Stimulated activated naive CD8-positive, alpha-beta T cell treated with anti-CD3 and anti-CD28 coated beads, Interleukin-15, Interleukin-2, amounts not matched to agents 100 ng/mL and 50 ng/mL, for 24 hours (primary cell): Measurements from ENCODE around the gene FAM209A.

Experiments used
- H3K27ac Mint-ChIP-seq: one replicate; pipeline ENCODE4 v1.8.0; 2021; ENCODE audit warnings: mild to moderate bottlenecking, mixed read lengths
- H3K27me3 Mint-ChIP-seq: one replicate; pipeline ENCODE4 v1.8.0; 2021; ENCODE audit warnings: mixed read lengths
- H3K36me3 Mint-ChIP-seq: one replicate; pipeline ENCODE4 v1.8.0; 2021; ENCODE audit warnings: low read depth, mixed read lengths
- H3K4me1 Mint-ChIP-seq: one replicate; pipeline ENCODE4 v1.8.0; 2021; ENCODE audit warnings: low read depth, mixed read lengths
- H3K4me3 Mint-ChIP-seq: one replicate; pipeline ENCODE4 v1.8.0; 2021; ENCODE audit warnings: mild to moderate bottlenecking, mixed read lengths
- H3K9me3 Mint-ChIP-seq: one replicate; pipeline ENCODE4 v1.8.0; 2021; ENCODE audit warnings: mixed read lengths

The FAM209A gene

GRCh38 chr20:56566621-56567020 is 42.1 kb downstream of the FAM209A start:
- Mint-ChIP-seq H3K27me3 (peaks cover 4% of the 10 kb centered on the region), H3K36me3 (no peaks in the 10 kb centered on the region), H3K27ac (no peak overlapping the region), H3K4me1 (no peaks in the 10 kb centered on the region), H3K9me3 (no peaks in the 10 kb centered on the region), H3K4me3 (no peak overlapping the region)

DNA sequence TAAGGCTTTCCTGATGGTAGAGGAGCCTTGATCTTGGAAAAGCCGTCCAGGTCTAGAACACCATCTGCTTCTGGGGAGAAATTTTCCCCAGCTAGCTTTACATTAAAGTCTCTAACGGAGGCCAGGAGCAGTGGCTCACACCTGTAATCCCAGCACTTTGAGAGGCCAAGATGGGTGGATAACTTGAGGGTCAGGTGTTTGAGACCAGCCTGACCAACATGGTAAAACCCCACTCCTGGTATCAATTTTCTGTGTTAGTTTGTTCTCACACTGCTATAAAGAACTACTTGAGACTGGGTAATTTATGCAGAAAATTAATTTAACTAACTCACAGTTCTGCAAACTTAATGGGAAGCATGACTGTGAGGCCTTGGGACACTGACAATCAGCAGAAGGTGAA is 46.3 kb downstream of the FAM209A start:
- peaks cover 11% of the 10 kb centered on the region for H3K27me3 Mint-ChIP-seq

DNA sequence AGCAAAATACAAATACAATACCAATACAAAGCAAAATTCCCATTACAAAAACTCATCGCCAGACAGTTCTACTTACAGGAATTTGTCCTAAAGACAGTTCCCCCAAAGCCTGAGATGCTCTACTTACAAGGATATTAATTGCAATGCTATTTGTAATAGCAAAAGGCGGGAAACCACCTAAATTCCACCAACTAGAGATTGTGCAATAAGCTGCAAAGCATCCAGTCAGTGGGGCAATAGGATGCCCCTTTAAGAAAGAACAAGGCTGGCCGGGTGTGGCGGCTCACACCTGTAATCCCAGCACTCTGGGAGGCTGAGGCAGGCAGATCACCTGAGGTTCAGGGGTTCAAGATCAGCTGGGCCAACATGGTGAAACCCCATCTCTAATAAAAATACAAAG is 47.6 kb downstream of the FAM209A start:
- H3K27me3 Mint-ChIP-seq = peaks cover 11% of the 10 kb centered on the region
- H3K4me1 Mint-ChIP-seq = no peaks in the 10 kb centered on the region

More for the DNA sequence above, 46.3 kb downstream of the FAM209A start:
- H3K4me3 Mint-ChIP-seq = no peak overlapping the region
- no peaks in the 10 kb centered on the region for H3K36me3 Mint-ChIP-seq
- H3K9me3 Mint-ChIP-seq = no peaks in the 10 kb centered on the region
- no peaks in the 10 kb centered on the region for H3K4me1 Mint-ChIP-seq
- no peak overlapping the region for H3K27ac Mint-ChIP-seq

DNA sequence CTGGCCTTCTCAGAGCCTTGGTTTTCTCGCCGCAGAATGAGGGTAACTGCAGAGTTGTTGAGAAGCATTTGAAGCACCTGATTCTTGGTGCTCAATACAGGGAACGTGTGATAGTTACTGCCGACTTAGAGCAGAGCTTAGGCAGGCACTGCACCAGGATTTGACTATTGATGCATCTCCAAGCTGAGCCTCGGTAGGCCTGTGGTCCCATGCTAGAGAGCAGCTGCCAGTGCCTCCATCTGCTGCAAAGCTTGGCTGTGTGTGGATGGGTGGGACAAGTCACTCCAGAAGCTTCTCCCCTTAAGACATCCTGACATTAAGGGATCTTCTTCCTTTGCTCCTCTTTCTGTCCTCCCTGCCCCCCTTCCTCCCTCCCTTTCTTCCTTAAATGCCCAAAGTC is 49.4 kb downstream of the FAM209A start:
- Mint-ChIP-seq H3K9me3 (no peaks in the 10 kb centered on the region), H3K27me3 (peaks cover 6% of the 10 kb centered on the region), H3K4me3 (no peak overlapping the region), H3K36me3 (no peaks in the 10 kb centered on the region), H3K27ac (no peak overlapping the region), H3K4me1 (no peaks in the 10 kb centered on the region)

More for the DNA sequence above, 47.6 kb downstream of the FAM209A start:
- Mint-ChIP-seq H3K36me3 (no peaks in the 10 kb centered on the region), H3K9me3 (no peaks in the 10 kb centered on the region), H3K27ac (no peak overlapping the region), H3K4me3 (no peak overlapping the region)

DNA sequence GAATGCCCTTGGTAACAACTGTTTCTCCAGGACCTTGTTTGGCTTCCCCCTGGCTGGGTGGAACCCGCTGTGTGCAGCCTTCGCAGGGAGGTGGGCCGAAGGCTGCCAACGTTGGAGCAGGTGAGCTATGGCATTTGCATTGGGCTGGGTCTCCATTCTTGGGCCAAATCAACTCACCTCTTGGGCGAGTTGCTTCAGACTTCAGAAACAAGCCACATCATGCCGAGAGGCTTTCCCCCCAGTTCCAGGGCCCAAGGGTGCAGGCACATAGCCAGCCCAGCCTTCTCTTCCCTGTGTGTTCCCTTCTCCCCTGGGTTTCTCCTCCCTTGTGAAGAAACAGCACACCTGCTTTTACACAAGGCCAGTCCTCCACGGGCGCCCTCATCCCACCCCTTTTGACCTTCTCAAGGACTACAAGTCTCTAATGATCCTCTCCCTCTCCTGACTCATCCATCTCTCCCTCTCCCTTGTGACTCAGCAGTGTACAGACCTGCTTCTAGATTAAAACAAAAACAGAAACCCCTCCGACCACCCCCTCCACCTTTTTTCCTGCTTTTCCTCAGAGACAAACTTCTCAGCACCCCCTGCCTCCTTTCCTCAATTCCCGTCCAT is 50.1 kb downstream of the FAM209A start:
- Mint-ChIP-seq H3K27ac (no peak overlapping the region), H3K27me3 (peaks cover 6% of the 10 kb centered on the region), H3K36me3 (no peaks in the 10 kb centered on the region), H3K4me1 (no peaks in the 10 kb centered on the region), H3K4me3 (no peak overlapping the region), H3K9me3 (no peaks in the 10 kb centered on the region)

GRCh38 chr20:56575157-56575556 is 50.6 kb downstream of the FAM209A start:
- H3K4me1 Mint-ChIP-seq = no peaks in the 10 kb centered on the region
- H3K27ac Mint-ChIP-seq = no peak overlapping the region
- H3K9me3 Mint-ChIP-seq = no peaks in the 10 kb centered on the region
- no peaks in the 10 kb centered on the region for H3K36me3 Mint-ChIP-seq
- no peak overlapping the region for H3K4me3 Mint-ChIP-seq
- peaks cover 6% of the 10 kb centered on the region for H3K27me3 Mint-ChIP-seq
